Fibroblast of skin of left biceps (primary cell): ENCODE results near the gene FLT1.

ENCODE experiments used
- DNase-seq, 2 experiments: peaks; one replicate each; pipeline ENCODE4 v3.0.0-alpha.2; 2013; ENCODE audit warnings: low read depth in 2 of 2

The FLT1 gene

DNA sequence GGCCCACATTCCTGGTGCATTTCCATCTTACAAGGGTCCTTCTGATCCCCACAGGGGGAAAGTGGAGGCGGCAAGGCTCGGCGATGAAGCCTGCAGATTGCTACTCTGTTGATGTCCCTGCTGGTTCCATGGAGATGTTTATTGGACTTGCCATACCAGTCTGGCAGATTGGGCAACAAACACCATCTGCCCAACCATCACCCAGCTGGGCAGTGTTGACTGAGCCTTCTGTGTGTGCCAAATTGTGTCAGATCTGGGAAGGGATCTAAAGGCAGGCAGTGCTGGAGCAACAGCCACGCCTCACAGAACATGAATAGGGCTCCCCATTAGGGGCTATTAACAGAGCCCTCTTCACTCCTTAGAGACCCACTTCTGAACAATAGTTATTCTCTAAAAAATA, 35.0 kb downstream of the FLT1 start:
- DNase-seq = no peak

DNA sequence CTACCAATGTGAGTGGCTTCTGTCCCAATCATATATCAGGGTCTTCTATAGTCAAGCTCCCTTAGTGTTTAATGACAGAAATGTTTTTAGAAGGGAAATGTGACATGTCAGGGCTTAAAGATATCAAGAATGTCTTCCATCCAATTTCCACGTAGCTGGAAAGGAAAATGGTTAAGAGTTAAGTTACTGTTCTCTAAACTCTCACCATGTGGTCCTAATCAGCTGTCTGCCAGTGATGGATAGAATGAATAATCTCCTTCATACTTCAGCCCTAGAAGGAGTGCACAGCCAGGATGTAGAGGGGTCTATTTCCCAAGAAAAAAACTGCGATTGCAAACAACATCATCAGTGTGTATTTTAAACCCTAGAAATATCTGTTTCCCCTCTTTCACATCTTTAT, 36.3 kb downstream of the FLT1 start:
- no peak for DNase-seq

DNA sequence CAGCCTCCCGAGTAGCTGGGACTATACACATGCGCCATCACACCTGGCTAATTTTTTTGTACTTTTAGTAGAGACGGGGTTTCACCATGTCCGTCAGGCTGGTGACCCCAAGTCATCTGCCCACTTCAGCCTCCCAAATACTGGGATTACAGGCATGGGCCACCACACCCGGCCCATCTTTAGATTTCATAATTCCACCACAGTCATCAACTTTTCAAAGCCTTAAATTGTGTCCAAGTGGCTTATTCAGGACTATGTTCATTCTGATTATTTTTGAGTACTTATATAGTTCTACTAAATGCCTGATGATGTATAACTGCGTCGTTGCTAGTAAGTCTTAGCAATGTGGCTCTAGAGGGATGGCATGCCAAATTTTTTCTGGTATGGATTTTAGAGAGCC, 36.9 kb downstream of the FLT1 start:
- no peak for DNase-seq

DNA sequence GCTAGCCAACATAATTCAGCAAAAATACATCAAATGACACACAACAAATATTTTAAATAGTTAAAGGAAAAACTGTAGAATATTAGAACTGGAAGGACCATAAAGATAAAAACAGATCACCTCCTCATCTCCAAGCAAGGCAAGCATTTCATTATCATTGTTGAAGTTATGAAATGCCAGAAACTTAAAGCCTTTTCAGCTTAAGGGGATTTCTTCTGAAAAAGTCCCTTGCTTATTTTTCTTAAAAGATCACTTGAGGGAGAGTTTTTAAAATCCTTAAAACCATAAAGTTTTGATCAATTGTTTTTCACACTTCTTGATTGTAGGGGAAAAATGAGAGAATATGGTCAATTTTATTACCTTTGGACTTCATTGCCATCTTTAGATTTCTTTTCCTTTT, 37.4 kb downstream of the FLT1 start:
- no peak for DNase-seq

DNA sequence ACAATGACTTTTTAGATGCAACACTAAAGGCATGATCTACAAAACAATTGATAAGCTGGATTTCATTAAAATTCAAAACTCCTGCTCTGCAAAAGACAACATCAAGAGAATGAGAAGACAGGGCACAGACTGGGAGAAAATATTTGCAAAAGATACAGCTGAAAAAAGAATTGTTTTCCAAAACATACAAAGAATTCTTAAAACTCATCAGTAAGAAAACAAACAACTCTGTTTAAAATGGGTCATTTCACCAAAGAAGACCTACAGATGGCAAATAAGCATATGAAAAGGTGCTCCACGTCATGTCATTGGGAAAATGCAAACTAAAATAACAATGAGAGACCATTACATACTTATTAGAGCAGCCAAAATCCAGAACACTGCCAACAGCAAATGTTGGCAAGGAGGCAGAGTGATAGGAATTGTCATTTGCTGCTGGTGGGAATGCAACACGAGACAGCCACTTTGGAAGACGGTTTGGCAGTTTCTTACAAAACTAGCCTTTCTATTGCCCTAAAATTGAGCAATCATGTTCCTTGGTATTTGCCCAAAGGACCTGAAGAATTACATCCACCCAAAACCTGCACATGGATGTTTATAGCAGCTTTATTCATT, 39.2 kb downstream of the FLT1 start:
- DNase-seq = no peak

DNA sequence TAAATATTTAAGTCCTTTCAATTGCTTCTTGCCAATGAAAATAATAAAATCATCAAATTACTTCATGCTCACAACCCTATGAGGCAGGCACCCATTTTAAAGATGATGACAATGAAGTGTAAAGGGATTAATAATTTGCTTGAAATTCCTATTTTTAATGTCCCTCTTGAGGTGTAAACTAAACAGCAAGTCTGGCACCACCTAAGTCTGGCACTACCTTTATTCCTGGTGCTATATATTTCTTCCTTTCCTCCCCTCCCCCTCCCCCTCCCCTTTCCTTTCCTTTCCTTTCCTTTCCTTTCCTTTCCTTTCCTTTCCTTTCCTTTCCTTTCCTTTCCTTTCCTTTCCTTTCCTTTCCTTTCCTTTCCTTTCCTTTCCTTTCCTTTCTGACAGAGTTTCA, 42.2 kb downstream of the FLT1 start:
- DNase-seq = no peak

DNA sequence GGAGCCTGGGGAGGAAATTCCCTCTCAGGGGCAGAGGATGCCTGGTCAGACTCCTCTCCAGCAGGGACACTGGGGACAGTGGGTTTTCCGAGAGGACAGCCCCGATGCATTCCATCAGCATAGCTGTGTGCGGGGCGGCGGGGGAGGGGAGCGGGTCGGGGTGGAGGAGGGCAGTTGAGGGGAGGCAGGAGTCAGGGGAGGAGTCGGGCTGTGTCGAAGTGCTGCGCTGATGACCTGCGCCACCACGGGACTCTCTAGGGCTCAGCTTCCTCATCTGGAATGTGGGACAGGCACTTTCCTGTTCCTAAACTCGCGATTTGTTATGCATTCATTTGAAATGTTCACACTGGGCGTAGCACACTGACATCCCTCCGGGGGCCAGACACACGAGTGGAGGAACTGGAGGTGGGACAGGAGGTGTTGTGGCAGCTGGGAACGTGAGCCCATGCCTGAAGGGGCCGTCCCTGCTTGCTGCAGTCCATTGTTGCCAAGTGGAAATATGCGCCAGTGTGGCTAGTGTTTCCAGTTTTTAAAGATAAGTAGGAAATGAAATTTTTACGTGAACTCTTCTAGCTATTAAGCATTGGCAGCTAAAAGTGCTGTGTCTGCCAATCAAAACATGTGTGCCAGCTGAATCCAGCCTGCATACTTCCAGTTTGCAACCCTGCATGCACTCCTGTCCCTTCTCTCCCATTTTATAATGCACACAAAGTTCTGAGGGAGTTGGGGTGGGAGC, 43.3 kb downstream of the FLT1 start:
- no peak for DNase-seq

DNA sequence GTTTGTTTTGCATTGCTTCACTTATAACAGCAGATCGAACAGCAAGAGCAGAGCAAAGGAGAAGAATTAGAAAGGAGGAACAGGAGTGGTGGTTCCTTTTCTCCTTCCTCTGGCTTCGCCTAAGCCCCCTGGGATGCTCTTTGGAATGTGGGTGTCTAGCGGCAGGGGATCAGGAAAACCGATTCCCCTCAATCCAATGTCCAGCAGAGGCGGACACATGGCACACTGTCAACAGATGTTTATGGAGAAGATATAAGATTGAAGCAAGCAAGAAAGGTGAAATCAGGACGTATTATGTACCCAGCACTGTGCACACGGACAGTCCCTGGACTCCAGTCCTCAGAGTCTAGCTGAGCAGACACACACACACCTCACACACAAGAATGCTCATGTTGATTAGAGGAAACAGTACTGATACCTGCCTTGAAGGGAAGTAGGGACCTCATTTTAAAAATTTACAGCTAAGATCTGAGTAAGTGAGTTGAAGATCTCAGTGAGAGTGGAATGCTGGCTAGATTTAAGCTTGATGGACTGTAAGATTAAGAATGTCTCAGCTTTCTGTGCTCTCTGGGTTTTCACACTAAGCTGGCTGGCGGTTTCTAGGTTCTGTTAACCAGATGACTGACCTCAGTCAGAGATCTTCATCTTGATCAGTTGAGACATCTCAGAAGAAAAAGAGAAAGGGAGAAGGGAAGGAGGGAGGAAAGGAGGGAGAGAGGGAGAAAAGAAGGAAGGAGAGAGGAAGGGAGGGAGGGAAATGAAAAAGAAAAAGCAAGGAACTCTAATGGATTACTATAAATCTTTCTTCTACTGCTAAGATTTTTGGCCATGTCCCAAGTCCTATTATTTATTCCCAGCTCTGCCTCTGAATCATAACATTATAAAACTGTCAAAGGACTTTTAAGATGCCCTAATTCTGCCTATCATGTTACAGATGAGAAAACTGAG, 44.8 kb downstream of the FLT1 start:
- DNase-seq = peak; percentile 19 to 29

DNA sequence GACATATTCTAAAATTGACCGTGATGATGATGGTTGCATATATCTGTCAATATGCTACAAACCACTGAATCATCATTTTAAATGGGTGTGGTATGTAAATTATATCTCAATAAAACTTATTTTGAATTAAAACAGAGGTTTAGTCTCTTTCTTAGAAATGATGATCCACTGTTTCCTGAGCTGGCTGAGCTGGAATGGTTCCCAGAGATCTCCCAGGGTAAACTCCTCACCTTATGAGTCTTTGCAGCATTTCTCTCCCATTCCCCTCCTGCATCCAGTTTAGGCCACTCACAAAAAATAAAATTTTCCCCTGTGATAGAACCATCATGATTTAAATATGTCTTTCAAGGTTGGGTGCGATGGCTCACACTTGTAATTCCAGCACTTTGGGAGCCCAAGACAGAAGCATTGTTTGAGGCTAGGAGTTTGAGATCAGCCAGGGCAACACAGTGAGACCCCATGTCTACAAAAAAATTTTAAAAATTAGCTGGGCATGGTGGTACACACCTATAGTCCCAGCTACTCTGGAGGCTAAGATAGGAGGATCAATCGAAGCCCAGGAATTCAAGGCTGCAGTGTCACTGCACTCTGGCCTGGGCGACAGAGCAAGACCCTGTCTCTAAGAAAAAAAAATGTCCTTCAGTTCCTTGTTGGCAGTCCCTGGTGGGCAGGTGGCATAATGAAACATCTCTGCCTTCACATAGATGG, 46.1 kb downstream of the FLT1 start:
- no peak for DNase-seq

DNA sequence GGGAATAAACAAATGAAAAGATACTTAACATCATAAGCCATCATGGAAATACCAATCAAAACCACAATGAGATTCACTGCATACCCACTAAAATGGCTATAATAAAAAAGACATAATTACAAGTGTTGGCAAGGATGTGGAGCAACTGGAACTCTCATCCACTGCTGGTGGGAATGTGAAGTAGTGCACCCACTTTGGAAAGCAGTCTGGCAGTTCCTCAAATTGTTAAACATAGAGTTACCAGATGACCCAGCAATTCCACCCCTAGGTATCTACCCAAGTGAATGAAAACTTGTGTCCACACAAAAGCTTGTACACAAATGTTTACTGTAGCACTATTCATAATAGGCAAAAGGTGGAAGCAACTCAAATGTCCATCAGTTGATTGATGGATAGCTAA, 46.9 kb downstream of the FLT1 start:
- DNase-seq = no peak

DNA sequence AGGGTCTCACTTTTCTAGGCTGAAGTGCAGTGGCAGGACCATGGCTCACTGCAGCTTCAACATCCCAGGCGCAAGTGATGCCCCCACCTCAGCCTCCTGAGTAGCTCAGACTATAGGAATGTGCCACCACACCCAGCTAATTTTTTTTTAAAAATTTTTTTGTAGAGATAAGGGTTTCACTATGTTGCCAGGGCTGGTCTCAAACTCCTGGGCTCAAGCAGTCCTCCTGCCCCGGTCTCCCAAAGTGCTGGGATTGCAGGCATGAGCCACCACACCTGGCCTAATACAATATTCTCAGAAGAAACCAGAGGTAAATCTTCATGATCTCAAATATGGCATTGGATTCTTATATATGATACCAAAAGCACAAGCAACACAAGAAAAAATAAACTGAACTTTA, 47.7 kb downstream of the FLT1 start:
- DNase-seq = no peak

DNA sequence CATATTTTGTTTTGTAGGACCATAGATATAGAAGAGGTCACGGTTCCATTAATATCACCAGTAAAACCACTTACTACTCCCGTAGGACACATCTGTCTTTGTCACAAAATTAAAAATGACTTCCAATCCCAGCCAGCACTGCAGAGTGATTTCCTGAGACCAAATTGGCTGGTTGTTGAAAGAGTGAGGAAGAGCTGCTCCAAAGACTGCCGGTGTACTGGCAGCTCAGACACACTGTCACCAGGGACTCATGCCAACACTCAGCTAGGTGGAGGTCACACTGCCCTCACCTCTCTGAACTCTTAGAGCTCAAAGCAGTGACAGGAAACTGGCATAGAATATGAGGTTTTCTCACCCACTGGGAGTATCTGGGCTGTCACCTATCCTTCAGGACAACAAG, 52.1 kb downstream of the FLT1 start:
- DNase-seq = no peak

DNA sequence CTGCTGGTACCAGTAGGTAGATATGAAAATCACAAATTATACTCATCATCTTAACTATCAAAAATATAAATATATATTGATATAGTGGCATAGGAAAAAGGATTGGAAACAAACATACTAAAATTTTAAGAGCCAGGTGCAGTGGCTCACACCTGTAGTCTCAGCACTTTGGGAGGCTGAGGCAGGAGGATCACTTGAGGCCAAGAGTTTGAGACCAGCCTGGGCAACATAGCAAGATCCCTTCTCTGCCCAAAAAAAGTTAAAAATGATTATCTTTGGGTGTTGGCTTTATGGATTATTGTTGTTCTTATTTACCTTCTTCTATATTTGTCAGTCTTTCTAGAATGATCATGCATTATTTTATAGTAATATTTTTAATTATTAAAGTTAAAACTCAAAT, 53.4 kb downstream of the FLT1 start:
- DNase-seq = no peak

DNA sequence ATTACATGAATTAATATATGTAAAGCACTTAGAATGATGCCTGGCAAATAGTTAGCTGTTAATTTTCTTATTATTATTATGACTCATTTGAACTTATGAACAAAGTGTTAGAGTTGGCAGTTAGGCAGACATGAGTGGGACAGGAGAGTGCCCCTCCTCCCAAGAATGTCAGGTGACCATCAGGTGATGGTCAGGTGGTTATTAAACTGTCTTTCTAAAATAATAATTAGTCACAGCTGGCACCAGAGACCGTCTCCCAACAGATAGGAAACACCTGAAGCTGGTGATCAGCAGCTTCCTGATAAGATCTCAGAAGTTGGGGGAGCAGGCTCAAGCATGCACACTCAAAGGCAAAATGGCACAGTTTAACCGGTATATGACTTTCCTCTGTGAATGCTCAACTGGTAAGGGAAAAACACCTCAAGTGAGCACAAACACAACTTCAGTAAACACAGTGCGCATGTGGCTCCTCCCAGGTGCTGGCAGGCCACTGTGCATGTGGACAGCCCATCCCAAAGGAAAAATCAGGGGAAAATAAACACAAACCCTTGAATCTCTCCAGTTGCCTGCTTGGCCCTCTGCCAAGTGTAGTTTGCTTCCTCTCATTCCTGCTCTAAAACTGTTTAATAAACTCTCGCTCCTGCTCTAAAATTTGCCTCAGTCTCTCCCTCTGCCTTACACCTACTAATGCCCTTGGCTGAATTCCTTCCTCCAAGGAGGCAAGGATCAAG, 54.0 kb downstream of the FLT1 start:
- DNase-seq = no peak

DNA sequence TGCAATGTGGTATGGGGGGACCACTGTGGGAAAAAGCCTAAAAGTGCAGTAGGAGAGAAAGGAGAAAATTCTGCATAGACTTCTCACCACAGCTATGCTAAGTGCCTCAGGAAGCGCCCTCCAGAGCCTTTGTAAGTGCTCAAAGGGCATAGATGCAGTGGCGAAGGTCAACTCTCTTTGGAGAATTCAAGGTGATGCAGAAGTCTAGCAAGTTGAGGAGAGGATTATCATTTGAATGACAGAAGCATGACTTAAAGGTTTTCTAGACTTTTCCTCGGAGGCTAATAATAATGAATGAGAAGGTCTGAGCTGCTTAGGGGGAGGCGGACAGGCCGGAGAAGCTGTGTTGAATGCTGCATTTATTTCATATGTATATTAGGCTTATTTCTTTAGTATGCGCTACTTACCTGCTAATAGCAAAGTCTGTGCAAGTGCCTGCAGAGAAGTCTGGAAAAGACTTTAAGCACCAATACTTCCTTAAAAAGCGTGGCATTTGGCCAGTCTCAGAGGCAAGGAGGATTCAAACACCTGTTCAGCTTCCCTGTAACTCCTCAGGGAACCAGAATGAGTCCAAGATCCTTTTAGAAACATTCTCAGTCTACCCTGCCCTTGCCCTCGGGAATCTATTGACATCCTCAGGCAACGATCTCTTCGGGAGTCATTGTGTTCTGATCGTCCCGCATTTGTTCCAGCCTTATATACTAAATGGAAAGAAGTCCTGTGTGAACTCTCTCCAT, 56.2 kb downstream of the FLT1 start:
- no peak for DNase-seq

DNA sequence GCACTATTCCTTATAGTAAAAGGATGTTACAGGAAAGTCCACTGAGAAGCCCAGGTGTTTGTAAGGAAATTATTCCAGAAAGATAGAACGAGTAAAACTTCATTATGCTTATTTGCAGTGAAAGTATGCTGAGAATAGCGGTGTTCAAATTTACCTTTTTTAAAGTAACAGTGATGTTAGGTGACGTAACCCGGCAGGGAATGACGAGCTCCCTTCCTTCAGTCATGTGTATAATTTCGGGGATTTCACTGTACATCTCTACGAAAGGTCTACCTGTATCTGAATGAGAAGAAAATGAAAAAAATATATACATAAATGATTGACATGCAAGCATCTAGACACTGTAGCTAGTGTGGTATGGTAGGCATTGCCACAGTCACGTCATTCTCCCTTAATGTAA, 56.9 kb downstream of the FLT1 start:
- DNase-seq = no peak

DNA sequence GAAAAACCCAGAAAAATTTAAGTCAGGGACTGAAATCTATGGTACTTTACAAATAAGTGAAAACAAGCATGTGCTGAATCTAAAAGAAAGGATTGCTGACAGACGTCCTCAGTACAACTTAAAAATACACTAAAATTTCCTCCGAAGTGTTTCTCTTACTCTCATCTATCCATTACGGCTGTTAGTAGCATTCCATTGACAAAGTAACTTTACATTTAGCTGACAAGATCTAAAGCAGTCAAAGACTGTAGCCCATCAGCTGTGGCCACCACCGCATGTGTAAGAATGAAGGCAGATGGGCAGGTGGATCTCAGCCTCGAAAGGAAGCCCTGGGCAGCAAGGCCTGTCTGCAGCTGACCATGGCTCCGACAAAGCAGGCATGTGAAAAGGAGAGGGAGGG, 59.0 kb downstream of the FLT1 start:
- no peak for DNase-seq

DNA sequence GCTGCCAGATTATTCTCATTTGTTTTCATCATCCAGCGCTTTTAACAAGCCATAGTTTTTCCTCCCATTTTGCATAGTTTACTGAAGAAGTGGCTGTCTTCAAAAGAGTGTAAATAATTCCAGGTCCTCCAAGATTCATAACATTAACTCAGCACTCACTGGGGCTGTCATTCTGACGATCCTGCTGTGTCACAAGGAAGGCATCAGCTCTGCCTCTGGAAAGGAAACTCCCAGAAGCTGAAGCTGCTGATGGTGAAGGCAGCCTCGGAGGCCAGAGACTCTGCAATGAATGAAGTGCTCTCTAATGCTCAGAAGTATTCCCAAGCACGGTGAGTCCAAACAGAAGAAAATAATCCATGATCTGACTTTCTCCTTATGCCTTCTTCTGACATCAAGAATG, 60.0 kb downstream of the FLT1 start:
- no peak for DNase-seq

DNA sequence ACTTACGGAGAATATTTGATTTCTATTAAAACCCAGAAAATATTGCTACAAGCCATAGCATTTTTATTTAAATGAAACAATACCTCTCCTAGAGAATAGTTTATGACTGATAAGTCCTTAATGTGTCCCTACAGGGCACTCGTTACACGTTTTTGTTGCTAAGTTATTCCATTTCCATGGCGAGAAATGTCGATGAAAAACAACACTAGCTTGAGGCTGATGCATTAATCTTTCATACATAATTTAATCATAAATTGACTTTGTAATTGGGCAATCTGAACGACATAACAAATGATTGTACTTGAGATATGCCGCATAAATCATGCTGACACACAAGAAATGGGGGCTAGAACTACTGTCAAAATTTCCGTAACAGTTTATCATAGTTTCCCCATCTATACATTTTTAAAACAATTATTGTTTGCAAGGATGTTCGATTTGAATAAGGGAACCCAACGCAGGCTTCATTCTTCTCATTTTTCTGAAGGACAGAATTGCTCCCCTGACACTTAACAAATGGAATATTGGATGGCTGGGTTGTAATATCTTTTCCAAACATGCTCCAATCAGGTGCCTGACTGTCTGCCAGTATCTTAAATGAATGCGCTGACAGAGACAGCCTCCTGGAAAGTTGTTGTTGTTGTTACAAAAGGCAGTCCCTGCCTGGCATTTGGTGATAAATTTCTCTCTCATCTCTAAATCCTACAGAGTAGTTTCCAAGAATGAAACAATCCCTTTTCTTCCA, 61.9 kb downstream of the FLT1 start:
- DNase-seq = no peak

DNA sequence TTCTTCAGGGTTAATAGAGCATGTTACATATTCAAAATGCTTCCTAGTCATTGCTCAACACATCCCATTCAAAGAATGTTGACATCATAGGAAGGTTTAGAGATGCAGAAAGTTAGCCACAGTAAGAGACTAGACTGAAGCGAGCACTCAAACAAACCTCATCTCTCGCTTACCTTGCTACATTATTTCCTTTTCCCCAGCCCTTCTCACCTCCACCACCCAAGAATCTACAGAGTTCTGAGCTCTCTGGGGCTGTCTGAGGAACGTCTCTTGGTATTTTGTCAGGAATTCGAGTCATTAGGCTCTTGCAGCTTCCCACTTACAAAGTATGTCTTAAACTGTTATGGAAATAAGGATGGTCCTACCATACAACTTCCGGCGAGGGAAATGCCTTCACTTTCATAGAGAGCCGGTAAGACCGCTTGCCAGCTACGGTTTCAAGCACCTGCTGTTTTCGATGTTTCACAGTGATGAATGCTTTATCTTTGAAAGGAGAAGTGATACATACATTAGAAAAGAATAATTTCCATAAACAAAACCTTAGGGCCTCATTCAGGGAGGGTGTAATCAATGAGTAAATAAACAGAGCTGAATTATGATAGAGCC, 65.1 kb downstream of the FLT1 start:
- no peak for DNase-seq
